ENCODE results near the gene PTPRB.

DNA sequence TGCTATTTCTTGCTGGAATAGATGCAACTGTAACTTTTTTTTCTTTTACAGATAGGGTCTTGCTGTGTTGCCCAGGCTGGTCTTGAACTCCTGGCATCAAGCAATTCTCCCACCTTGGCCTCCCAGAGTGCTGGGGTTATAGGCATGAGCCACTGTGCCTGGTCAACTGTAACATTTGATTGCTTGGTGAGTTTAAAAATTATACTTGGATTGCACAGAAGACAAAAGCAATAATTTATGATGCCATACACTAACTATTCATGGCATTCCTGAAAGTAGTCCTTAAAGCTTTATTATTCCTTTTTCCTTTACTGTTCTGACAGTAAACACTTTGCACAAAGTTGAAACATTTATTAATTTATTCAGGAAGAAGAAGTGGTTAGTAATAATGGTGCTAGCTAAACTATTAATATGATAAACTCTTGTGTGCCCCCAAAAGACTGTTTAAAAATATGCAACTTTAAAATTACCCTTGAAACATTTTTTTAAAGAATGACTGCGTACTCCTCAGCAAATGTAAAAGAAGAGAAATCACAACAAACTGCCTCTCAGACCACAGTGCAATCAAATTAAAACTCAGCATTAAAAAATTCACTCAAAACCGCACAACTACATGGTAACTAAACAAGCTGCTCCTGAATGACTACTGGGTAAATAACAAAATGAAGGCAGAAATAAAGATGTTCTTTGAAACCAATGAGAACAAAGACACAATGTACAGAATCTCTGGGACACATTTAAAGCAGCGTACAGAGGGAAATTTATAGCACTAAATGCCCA, 8.3 kb downstream of the PTPRB start:
- TF ChIP-seq EP300 (IDR thresholded peaks at IDR 0.05; ENCODE audit: borderline replicate concordance in 1 of 2, low read depth in 2 of 2, low read length in 2 of 2): no peak
- TF ChIP-seq RFX5 (IDR thresholded peaks at IDR 0.05; ENCODE audit: borderline replicate concordance, low read depth, low read length): no peak
- TF ChIP-seq JUN (IDR thresholded peaks at IDR 0.05; ENCODE audit: low read depth, low read length): no peak
- TF ChIP-seq TAF1 (IDR thresholded peaks at IDR 0.05; ENCODE audit: low read depth, low read length): no peak

Measured in H1 (cell line).